GM10266 (cell line): ENCODE measurements around the gene SLC9A8.

Experiments
- DNase-seq: peaks from one replicate; pipeline ENCODE4 v3.0.0; 2012; ENCODE audit errors: extremely low spot score
- TF ChIP-seq, protein P1 (sequence below): IDR thresholded peaks from 2 replicates; pipeline ENCODE4 v1.5.1; 2012; ENCODE audit warnings: mild to moderate bottlenecking, low read depth; ENCODE audit not compliant: control insufficient read depth, insufficient read depth; ENCODE audit errors: missing control alignments

Gene SLC9A8

DNA sequence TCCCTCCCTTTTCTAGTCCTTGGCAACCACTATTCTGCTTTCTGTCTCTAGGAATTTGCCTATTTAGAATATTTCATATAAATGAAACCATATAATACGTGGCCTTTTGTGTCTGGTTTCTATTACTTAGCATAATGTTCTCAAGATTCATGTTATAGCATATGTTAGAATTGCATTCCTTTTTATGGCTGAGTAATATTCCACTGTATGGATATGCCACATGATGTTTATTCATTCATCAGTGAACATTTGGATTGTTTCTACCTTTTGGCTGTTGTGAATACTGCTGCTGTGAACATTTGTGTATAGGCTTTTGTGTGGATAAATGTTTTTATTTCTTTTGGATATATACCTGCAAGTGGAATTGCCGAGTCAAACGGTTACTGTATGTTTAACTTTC is 7.1 kb downstream of the SLC9A8 start:
- TF ChIP-seq, protein P1, sequence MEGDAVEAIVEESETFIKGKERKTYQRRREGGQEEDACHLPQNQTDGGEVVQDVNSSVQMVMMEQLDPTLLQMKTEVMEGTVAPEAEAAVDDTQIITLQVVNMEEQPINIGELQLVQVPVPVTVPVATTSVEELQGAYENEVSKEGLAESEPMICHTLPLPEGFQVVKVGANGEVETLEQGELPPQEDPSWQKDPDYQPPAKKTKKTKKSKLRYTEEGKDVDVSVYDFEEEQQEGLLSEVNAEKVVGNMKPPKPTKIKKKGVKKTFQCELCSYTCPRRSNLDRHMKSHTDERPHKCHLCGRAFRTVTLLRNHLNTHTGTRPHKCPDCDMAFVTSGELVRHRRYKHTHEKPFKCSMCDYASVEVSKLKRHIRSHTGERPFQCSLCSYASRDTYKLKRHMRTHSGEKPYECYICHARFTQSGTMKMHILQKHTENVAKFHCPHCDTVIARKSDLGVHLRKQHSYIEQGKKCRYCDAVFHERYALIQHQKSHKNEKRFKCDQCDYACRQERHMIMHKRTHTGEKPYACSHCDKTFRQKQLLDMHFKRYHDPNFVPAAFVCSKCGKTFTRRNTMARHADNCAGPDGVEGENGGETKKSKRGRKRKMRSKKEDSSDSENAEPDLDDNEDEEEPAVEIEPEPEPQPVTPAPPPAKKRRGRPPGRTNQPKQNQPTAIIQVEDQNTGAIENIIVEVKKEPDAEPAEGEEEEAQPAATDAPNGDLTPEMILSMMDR: no peak
- DNase-seq: no peak

DNA sequence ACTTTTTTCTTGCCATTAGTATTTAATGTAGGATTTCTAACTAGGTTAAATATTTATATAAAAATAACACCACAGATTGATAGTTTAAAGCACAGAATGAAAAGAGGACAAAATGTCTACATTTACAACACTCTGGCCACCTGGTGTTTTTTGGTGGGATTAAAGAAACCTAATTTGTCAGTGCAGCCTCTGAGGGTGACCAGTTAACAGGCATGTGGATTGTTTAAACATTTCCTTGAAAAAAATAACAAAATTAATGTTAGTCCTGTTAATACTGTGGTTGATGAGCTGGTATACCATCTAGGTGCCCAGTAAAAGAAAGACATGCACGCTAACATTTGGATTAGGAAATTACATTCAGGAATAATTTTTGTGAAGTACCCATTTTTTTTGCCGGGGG is 8.8 kb downstream of the SLC9A8 start:
- no peak for DNase-seq

DNA sequence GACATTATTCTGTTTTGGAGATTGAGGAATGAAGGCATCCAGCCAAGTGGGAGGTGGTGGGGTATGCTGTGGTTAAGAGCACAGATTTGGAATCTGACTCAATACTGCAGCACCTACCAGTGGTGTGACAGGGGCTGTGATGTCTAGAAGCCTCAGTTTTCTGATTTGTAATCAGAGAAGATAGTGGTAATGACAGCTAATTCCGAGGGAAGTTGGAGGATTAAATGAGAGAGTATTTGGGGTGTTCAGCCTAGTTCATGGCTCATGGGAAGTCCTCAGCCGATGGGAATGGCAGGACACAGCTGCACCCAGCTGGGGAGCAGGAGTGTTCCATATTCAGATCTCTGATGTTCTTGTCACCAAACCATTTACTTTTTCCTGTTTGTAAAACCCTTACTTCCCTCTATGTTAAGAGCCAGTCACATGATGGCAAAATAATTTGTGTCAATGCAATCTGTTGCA is 9.3 kb downstream of the SLC9A8 start:
- DNase-seq: no peak
- TF ChIP-seq, protein P1: peak; percentile 36

More for the DNA sequence above, 8.8 kb downstream of the SLC9A8 start:
- TF ChIP-seq, protein P1: no peak

DNA sequence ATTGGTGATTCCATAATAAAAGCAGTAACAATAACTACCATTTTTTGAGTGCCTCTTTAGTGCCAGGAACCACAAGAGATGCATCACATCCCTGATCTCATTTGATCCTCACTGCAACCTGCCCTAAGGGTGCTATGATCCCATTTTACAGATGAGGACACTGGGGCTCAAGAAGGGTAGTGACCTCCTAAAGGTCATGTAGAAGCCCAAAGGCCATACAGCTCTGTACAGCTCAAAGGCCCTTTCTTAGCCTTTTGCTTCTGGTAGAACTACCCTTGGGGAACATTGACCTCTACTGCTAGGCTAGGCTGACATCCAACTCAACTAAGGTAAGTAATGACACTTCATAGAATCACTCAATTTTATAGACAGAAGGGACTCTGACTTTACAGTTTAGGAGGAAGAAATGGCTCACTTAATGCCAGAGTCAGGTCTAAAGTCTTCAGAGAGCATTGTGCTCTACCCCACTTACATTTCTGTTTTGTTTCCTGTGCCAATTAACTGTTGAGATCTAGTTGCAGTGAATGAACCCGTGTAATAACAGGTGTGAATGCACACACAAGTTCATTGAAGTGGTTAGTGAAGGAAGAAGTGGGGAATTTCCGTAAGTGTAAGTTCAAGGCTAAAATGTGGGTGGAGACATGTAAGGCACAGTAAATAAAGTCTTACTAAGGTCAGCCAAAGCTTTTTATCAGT is 10.7 kb downstream of the SLC9A8 start:
- no peak for DNase-seq
- TF ChIP-seq, protein P1: no peak

DNA sequence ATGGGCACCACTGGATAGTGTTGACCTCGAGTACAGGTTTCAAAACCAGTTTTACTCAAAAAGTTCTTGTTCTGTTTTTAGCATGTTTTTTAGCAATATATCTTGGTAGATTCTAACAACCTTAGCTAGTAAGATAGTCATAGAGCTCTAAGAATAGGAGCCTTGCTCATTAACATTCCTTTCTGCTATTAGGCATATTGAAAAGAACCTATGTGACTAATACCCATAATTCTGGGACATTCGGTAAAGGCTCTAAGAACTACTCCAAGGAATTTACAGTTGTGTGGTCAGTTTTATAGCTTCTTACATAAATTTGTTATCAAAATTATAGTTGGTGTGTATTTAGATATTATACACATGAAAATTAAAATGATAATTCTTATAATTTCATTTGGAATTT is 11.6 kb downstream of the SLC9A8 start:
- TF ChIP-seq, protein P1: no peak
- DNase-seq: no peak

DNA sequence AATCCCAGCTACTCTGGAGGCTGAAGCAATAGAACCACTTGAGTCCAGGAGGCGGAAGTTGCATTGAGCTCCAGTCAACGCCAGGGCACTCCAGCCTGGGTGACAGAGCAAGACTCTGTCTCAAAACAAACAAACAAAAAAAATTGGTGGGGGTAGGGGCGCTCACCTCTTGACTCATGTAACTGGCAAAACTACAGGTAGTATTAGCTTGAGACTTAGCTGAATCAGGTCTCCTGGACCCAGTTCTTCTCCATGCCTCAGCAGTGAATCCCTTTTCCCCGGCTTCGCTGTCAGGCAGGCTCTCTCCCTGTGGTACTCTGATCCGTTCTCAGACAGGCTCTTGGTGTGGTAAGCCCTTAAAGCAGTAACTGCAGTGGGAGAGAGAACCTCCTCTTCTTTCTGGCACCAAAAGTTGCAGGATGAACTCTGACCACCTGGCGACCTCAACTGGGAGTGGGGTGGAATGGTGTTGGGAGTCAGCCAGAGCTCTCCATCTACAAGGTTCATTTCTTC is 12.9 kb downstream of the SLC9A8 start:
- TF ChIP-seq, protein P1: no peak
- no peak for DNase-seq

DNA sequence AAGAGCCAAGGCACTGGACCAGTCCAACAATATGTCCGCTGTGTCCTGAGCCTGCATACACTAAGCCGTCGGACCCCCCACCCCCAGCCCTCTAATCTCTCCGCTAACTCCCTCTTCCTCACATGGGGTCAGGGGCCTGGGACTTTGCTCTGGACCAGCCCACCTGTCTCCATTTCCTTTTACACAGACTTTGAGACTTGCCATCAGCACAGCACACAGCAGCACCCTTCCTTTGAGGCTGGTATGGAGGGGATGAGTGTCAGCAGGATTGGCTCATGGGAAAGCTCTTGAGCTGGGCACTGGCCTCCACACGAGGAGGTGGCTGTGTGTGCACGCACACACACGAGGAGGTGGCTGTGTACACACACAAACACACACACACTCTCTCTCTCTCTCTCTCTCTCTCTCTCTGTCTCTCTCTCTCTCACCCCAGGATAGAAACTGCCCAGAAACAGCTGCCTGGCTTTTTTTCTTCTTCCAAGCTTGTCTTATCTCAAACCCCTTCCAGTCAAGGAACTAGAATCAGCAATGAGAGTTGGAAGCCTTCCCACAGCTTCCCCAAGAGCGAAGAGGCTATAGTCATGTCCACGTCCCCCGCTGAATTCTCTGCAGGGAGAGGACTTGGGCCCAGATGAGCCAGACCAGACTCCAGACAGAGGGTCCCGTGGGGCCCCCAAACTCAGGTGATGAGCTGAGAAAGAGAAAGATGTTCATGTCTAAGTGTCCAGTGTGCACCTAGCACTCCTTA is 18.6 kb downstream of the SLC9A8 start:
- TF ChIP-seq, protein P1: no peak
- no peak for DNase-seq
